ENCODE measurements around the gene RAI1. TPM values are rescaled to one million over a fixed set of nuclear protein-coding genes. Genes with fewer than 3 reads are reported as not detected.
A peak's percentile ranks its signal among the peaks of the same experiment; 100 is the strongest.

The RAI1 gene
- polyA plus RNA-seq, 2 of the 4 experiments (the other 2 are of a cell fraction), result 3.5 to 23.8 TPM

GRCh38 chr17:17839791-17840707, 158.8 kb downstream of the RAI1 start (continued):
- TF ChIP-seq MAX (IDR thresholded peaks at IDR 0.05) (peak; percentile 90), EP300 (IDR thresholded peaks at IDR 0.05) (peak; percentile 17 to 36; a peak in 2 of 5 replicates), HMGXB4 (CRISPR knock-in tag; IDR thresholded peaks at IDR 0.05; ENCODE audit: borderline replicate concordance) (no peak), CHD2 (IDR thresholded peaks at IDR 0.05; ENCODE audit: low read length, partially characterized antibody) (no peak), CHD4 (IDR thresholded peaks at IDR 0.05; ENCODE audit: borderline replicate concordance) (peak; percentile 99), FOXS1 (CRISPR knock-in tag; IDR thresholded peaks at IDR 0.05) (peak; percentile 73; the same call in 1 of the 2 replicates), RFX5 (IDR thresholded peaks at IDR 0.05) (peak; percentile 74; the same call in 1 of the 2 replicates), ESRRA (IDR thresholded peaks at IDR 0.05; ENCODE audit: borderline replicate concordance, low read length) (0 out of 2 replicates have a peak, but pooled peaks have one; percentile 3), EHMT2 (IDR thresholded peaks at IDR 0.05; ENCODE audit: low read depth) (no peak), MYC (IDR thresholded peaks at IDR 0.05; ENCODE audit: borderline replicate concordance, low read length) (no peak), ATOH8 (CRISPR knock-in tag; IDR thresholded peaks at IDR 0.05; ENCODE audit: low read depth) (peak; percentile 44), RAD21 (conservative IDR thresholded peaks at IDR 0.05 in 1 of 2, IDR thresholded peaks at IDR 0.05 in 1 of 2) (no peak; a peak in 1 of 5 replicates), E2F6 (IDR thresholded peaks at IDR 0.05; ENCODE audit: borderline replicate concordance, low read depth) (peak; percentile 29; the same call in 1 of the 2 replicates), BCL3 (IDR thresholded peaks at IDR 0.05) (peak; percentile 89; the same call in 1 of the 3 replicates), MAFK (IDR thresholded peaks at IDR 0.05; ENCODE audit: partially characterized antibody) (no peak), EHF (CRISPR knock-in tag; IDR thresholded peaks at IDR 0.05) (peak; percentile 97), ZFP36 (IDR thresholded peaks at IDR 0.05; ENCODE audit: borderline replicate concordance, partially characterized antibody) (no peak), GATA3 (IDR thresholded peaks at IDR 0.05; ENCODE audit: borderline replicate concordance) (peak; percentile 51), HEYL (CRISPR knock-in tag; IDR thresholded peaks at IDR 0.05) (peak; percentile 93; the same call in 1 of the 2 replicates), REST (IDR thresholded peaks at IDR 0.05) (peak; percentile 36; the same call in 1 of the 2 replicates), NPAS2 (CRISPR knock-in tag; IDR thresholded peaks at IDR 0.05; ENCODE audit: borderline replicate concordance) (peak; percentile 67), CEBPB (IDR thresholded peaks at IDR 0.05) (no peak), POLR2A (IDR thresholded peaks at IDR 0.05; ENCODE audit: low read length) (peak; percentile 65), PBX3 (IDR thresholded peaks at IDR 0.05) (peak; percentile 67; the same call in 1 of the 2 replicates), SREBF2 (IDR thresholded peaks at IDR 0.05) (peak; percentile 29; the same call in 1 of the 2 replicates), ELK1 (IDR thresholded peaks at IDR 0.05; ENCODE audit: low read depth, low read length) (no peak)

All from A549 (cell line).